HEK293T (cell line): ENCODE results near the gene CTNNA3.
"Not testable (repeated sequence)": the region's sequence is repeated elsewhere in the genome, so short reads cannot be mapped to it uniquely, and the experiment has no call there.

Experiments
- CTCF ChIA-PET: fragments of 350-600 bp; formaldehyde crosslinking; extraction: SDS; loops from one replicate; lab custom pipeline; 2021; ENCODE audit warnings: antibody characterized with exemption, inconsistent platforms; lab: Yijun Ruan, JAX
- POLR2A ChIA-PET: fragments of 350-600 bp; formaldehyde crosslinking; extraction: SDS; loops from one replicate; lab custom pipeline; 2020; ENCODE audit warnings: antibody characterized with exemption, inconsistent platforms; lab: Yijun Ruan, JAX
- DNase-seq: peaks from one replicate; pipeline ENCODE4 v3.0.0; 2012; ENCODE audit warnings: mixed read lengths; ENCODE audit errors: extremely low spot score
- ARNT ChIP-seq: fragments of 450-650 bp; IDR thresholded peaks from 2 replicates; pipeline ENCODE4 v1.6.1; 2017; ENCODE audit warnings: mild to moderate bottlenecking
- BHLHE40 ChIP-seq: fragments of 450-650 bp; IDR thresholded peaks from 2 replicates; pipeline ENCODE4 v1.6.1; 2016; ENCODE audit warnings: mild to moderate bottlenecking, moderate library complexity, borderline replicate concordance
- CTBP1 ChIP-seq: fragments of 450-650 bp; IDR thresholded peaks from 2 replicates; pipeline ENCODE4 v1.6.1; 2016; ENCODE audit warnings: borderline replicate concordance
- ELF4 ChIP-seq: fragments of 450-650 bp; IDR thresholded peaks from 2 replicates; pipeline ENCODE4 v1.6.1; 2017; ENCODE audit warnings: antibody characterized with exemption
- FOXA1 ChIP-seq: fragments of 450-650 bp; IDR thresholded peaks from 2 replicates; pipeline ENCODE4 v1.6.1; 2016; ENCODE audit warnings: mild to moderate bottlenecking
- FOXK2 ChIP-seq: fragments of 450-650 bp; IDR thresholded peaks from 2 replicates; pipeline ENCODE4 v1.6.1; 2016; ENCODE audit warnings: mild to moderate bottlenecking
- FOXM1 ChIP-seq: fragments of 450-650 bp; IDR thresholded peaks from 2 replicates; pipeline ENCODE4 v1.6.1; 2017; ENCODE audit warnings: mild to moderate bottlenecking, borderline replicate concordance
- HDGF ChIP-seq: fragments of 450-650 bp; IDR thresholded peaks from 2 replicates; pipeline ENCODE4 v1.6.1; 2017; ENCODE audit warnings: antibody characterized with exemption, borderline replicate concordance
- L3MBTL2 ChIP-seq: fragments of 450-650 bp; conservative IDR thresholded peaks from 2 replicates; pipeline ENCODE4 v1.6.1; 2016; ENCODE audit warnings: mild to moderate bottlenecking
- LEF1 ChIP-seq: fragments of 450-650 bp; IDR thresholded peaks from 2 replicates; pipeline ENCODE4 v1.6.1; 2017; ENCODE audit warnings: mild to moderate bottlenecking, borderline replicate concordance
- NFRKB ChIP-seq: fragments of 450-650 bp; IDR thresholded peaks from 2 replicates; pipeline ENCODE4 v1.6.1; 2016; ENCODE audit warnings: mild to moderate bottlenecking, moderate library complexity
- SP1 ChIP-seq: fragments of 450-650 bp; IDR thresholded peaks from 2 replicates; pipeline ENCODE4 v1.6.1; 2017
- SUZ12 ChIP-seq: fragments of 450-650 bp; IDR thresholded peaks from 2 replicates; pipeline ENCODE4 v1.6.1; 2016; ENCODE audit warnings: mild to moderate bottlenecking
- TARDBP ChIP-seq: fragments of 450-650 bp; IDR thresholded peaks from 2 replicates; pipeline ENCODE4 v1.6.1; 2016
- ZNF384 ChIP-seq: fragments of 450-650 bp; IDR thresholded peaks from 2 replicates; pipeline ENCODE4 v1.6.1; 2016
- TF ChIP-seq, protein P1 (sequence below): fragments of 450-650 bp; IDR thresholded peaks from 2 replicates; pipeline ENCODE4 v1.6.1; 2016

Gene CTNNA3

DNA sequence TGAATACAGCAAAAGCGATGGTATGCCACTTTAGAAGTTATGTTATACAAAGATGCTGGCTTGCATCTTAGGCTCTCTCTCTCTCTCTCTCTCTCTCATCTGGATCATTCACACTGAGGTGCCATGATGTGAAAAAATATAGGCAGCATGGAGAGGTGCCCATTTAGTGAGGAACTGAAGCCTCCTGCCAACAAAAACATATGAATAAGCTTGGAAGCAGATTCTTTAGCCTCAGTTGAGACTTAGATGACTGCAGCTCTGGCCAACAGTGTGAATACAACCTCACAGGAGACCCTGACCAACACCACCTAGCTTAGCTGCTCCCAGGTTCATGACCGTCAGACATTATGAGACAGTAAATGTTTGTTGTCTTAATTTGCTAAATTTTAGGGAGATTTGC lies 1330.3 kb downstream of the CTNNA3 start:
- TF ChIP-seq TARDBP (no peak), ZNF384 (no peak), LEF1 (no peak), FOXK2 (no peak), FOXM1 (no peak), SUZ12 (no peak), NFRKB (no peak), BHLHE40 (no peak), ELF4 (no peak), SP1 (no peak), FOXA1 (no peak), CTBP1 (no peak), HDGF (no peak), L3MBTL2 (no peak)
- TF ChIP-seq, protein P1, sequence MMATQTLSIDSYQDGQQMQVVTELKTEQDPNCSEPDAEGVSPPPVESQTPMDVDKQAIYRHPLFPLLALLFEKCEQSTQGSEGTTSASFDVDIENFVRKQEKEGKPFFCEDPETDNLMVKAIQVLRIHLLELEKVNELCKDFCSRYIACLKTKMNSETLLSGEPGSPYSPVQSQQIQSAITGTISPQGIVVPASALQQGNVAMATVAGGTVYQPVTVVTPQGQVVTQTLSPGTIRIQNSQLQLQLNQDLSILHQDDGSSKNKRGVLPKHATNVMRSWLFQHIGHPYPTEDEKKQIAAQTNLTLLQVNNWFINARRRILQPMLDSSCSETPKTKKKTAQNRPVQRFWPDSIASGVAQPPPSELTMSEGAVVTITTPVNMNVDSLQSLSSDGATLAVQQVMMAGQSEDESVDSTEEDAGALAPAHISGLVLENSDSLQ: no peak
- ChIA-PET POLR2A (no interaction called here), CTCF (no interaction called here)
- no peak for DNase-seq

- DNase-seq: no peak
- TF ChIP-seq ZNF384 (no peak), LEF1 (no peak), SP1 (no peak), HDGF (no peak), BHLHE40 (no peak), CTBP1 (no peak), FOXK2 (no peak)
- TF ChIP-seq, protein P1: no peak
- ChIA-PET CTCF (no interaction called here), POLR2A (no interaction called here)
Measured at GRCh38 chr10:66362522-66362921, 1333.5 kb downstream of the CTNNA3 start.

DNA sequence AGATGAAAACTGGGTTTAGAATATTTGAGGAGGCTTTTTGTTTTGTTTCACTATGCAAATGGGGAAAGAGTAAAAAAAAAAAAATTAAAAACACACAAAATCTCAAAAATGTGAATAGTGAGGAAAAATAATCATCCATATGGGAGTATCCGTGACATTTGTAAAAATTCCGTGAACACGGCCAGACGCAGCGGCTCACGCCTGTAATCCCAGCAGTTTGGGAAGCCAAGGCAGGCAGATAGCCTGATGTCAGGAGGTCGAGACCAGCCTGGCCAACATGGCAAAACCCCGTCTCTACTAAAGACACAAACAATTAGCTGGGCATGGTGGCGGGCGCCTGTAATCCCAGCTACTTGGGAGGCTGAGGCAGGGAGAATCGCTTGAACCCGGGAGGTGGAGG lies 1342.2 kb downstream of the CTNNA3 start:
- CTCF ChIA-PET, DNase-seq, POLR2A ChIA-PET: not testable (repeated sequence)

- TF ChIP-seq HDGF (no peak), L3MBTL2 (no peak), ARNT (no peak), ELF4 (no peak), FOXA1 (no peak), NFRKB (no peak), FOXK2 (no peak), ZNF384 (no peak), SP1 (no peak), TARDBP (no peak), SUZ12 (no peak), BHLHE40 (no peak), LEF1 (no peak), FOXM1 (no peak), CTBP1 (no peak)
- TF ChIP-seq, protein P1: no peak
- DNase-seq: no peak
- ChIA-PET POLR2A (no interaction called here), CTCF (no interaction called here)
Measured at GRCh38 chr10:66353422-66353821, 1342.6 kb downstream of the CTNNA3 start.

DNA sequence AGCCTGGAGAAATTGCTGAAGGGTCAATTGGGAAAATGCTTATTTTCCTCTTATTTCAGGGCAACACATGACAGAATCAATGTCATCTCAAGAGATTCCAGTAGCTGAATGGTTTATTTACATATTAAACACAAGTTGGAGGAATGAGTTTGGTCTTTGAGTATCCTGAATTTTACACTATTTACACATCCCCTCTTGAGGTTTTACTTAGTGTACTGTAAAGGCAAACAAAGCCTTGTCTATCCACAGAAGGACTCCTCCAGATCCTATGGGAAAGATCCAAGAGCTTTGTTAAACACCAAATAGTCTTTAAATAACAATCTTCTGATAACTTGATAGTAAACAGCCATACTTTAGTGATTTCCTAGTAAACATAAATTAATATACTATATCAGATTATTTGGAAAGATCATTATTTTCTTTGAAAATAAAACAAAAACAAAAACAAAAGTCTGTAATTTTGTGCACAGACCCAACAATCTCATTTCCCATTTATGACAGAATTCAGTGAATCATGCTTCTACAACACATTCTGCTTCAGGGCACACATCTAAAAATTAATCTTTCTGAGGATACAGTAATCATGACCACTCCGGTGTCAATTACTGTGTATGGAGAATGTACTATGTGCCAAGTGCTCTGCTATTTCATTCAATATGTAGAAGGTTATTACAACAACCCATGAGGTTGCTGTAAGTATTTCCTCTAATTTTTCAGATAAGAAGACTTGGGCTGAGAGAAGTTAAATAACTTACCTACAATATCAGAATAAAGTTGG lies 1345.2 kb downstream of the CTNNA3 start:
- ChIA-PET CTCF (no interaction called here), POLR2A (no interaction called here)
- DNase-seq: no peak
- TF ChIP-seq HDGF (no peak), LEF1 (no peak), BHLHE40 (no peak), FOXA1 (no peak), SP1 (no peak), SUZ12 (no peak), ARNT (no peak), CTBP1 (no peak), FOXK2 (no peak), TARDBP (no peak), FOXM1 (no peak), ZNF384 (no peak), ELF4 (no peak), NFRKB (no peak), L3MBTL2 (no peak)
- TF ChIP-seq, protein P1: no peak

GRCh38 chr10:66349726-66350125 lies 1346.3 kb downstream of the CTNNA3 start:
- ChIA-PET CTCF (interaction anchor here (0.6 kb wide), 1 partner anchor 1099 kb away, joined by 3 read pairs; no protein-coding TSS in a partner anchor), POLR2A (no interaction called here)
- no peak for DNase-seq
- TF ChIP-seq SP1 (no peak), ELF4 (no peak), NFRKB (no peak), ZNF384 (no peak), CTBP1 (no peak), ARNT (no peak), HDGF (no peak)
